Panc1 (cell line): ENCODE measurements around the gene ESAM. TPM values are rescaled to one million over a fixed set of nuclear protein-coding genes. Genes with fewer than 3 reads are reported as not detected.
A peak's percentile ranks its signal among the peaks of the same experiment; 100 is the strongest.

Source experiments
- ATAC-seq: fragments of 200-7000 bp; cut with Tn5 transposase; 2 replicates; pipeline ENCODE4 v1.9.1; 2020; ENCODE audit warnings: mild to moderate bottlenecking, moderate library complexity
- Bru-seq: library from RNA; stranded (reverse); fragments of 400-500 nt; gene quantifications from one replicate; lab custom pipeline; 2021; lab: Mats Ljungman, UMichigan
- BruChase-seq, 2 experiments: library from RNA; stranded (reverse); fragments of 400-500 nt; gene quantifications; one replicate each; lab custom pipeline; 2021; lab: Mats Ljungman, UMichigan
- BruUV-seq: library from RNA; stranded (reverse); fragments of 400-500 nt; replicated peaks from 2 replicates; lab custom pipeline; 2021; lab: Mats Ljungman, UMichigan
- CTCF ChIA-PET: fragments of 300-600 bp; sonication (Branson Sonifier 250); formaldehyde crosslinking; loops from one replicate; lab custom pipeline; 2022; ENCODE audit warnings: antibody characterized with exemption; lab: Charles Lee
- POLR2A ChIA-PET: fragments of 300-600 bp; sonication (Branson Sonifier 250); formaldehyde crosslinking; loops from one replicate; lab custom pipeline; 2022; ENCODE audit warnings: antibody characterized with exemption; lab: Charles Lee
- DNase-seq: peaks from one replicate; pipeline ENCODE4 v3.0.0-alpha.2; 2010; ENCODE audit warnings: low read depth, low spot score
- H3K27ac ChIP-seq: 2 replicates; pipeline ENCODE4 v1.5.1; 2011; ENCODE audit warnings: mild to moderate bottlenecking, low read length, inconsistent platforms
- H3K27me3 ChIP-seq: fragments of 200-500 bp; sonication (Bioruptor generic); 2 replicates; pipeline ENCODE4 v1.6.0; 2014; ENCODE audit warnings: low read length, inconsistent platforms; ENCODE audit not compliant: control insufficient read depth, insufficient read depth
- H3K36me3 ChIP-seq: fragments of 200-500 bp; sonication (Bioruptor generic); 2 replicates; pipeline ENCODE4 v1.5.1; 2014; ENCODE audit warnings: inconsistent platforms, mild to moderate bottlenecking, low read length, moderate library complexity; ENCODE audit not compliant: control insufficient read depth, insufficient read depth
- H3K4me1 ChIP-seq: 2 replicates; pipeline ENCODE4 v1.5.1; 2011; ENCODE audit warnings: inconsistent platforms, mild to moderate bottlenecking, low read length, moderate library complexity; ENCODE audit not compliant: control insufficient read depth, insufficient read depth
- H3K4me3 ChIP-seq, 2 experiments: 2 replicates each; pipeline ENCODE4 v1.5.1; 2011 to 2012; ENCODE audit warnings: low read depth in 2 of 2, low read length in 2 of 2, mild to moderate bottlenecking in 2 of 2, inconsistent platforms in 1 of 2, moderate library complexity in 1 of 2
- H3K9me3 ChIP-seq: fragments of 200-500 bp; sonication (Bioruptor generic); 2 replicates; pipeline ENCODE4 v1.5.1; 2014; ENCODE audit warnings: low read depth, mild to moderate bottlenecking, inconsistent platforms, low read length, moderate library complexity; ENCODE audit not compliant: control insufficient read depth, insufficient read depth
- CTCF ChIP-seq: fragments of 450-650 bp; IDR thresholded peaks from 2 replicates; pipeline ENCODE4 v1.5.1; 2017; ENCODE audit warnings: mild to moderate bottlenecking
- POLR2AphosphoS5 ChIP-seq: IDR thresholded peaks from 2 replicates; pipeline ENCODE4 v1.6.1; 2012; ENCODE audit warnings: mild to moderate bottlenecking, low read depth, low read length, moderate library complexity
- REST ChIP-seq, 2 experiments: IDR thresholded peaks; 2 replicates each; pipeline ENCODE4 v1.6.1; 2011 to 2012; ENCODE audit warnings: low read depth in 2 of 2, control low read depth in 1 of 2, low read length in 1 of 2, mild to moderate bottlenecking in 1 of 2, moderate library complexity in 1 of 2; ENCODE audit not compliant: insufficient read depth in 1 of 2
- SIN3A ChIP-seq: IDR thresholded peaks from 2 replicates; pipeline ENCODE4 v1.6.1; 2012; ENCODE audit warnings: low read depth, mild to moderate bottlenecking, low read length, moderate library complexity, borderline replicate concordance; ENCODE audit not compliant: insufficient read depth
- TCF7L2 ChIP-seq: IDR thresholded peaks from 2 replicates; pipeline ENCODE4 v1.6.1; 2011; ENCODE audit warnings: mild to moderate bottlenecking, low read depth, low read length, inconsistent platforms
- in situ Hi-C: cut with HindIII; loops from 2 replicates; pipeline ENCODE4 v1.10.0; 2016; ENCODE audit warnings: low sequenced_read_pairs, low pct_unique_long_range_greater_than_20kb
- intact Hi-C: fragments of 100-400 bp; cut with micrococcal nuclease; formaldehyde crosslinking; loops from one replicate; pipeline ENCODE4 v1.10.0; 2022; ENCODE audit not compliant: unreplicated experiment
- long read RNA-seq: library from polyadenylated mRNA; unstranded; transcript quantifications from one replicate; pipeline ENCODE4 v2.0.0, GENCODE V29; 2021; ENCODE audit not compliant: unreplicated experiment
- polyA plus RNA-seq: library from polyadenylated mRNA; unstranded; fragments of >200 nt; gene quantifications from one replicate; pipeline ENCODE4 v1.2.1, GENCODE V29; 2012; ENCODE audit warnings: missing spikeins; ENCODE audit not compliant: insufficient read length
- total RNA-seq: library from RNA; stranded (reverse); gene quantifications from one replicate; pipeline ENCODE4 v1.2.1, GENCODE V29; 2021; ENCODE audit not compliant: unreplicated experiment

ESAM gene
- total RNA-seq: 1.6 TPM
- 1.2 TPM for polyA plus RNA-seq
- percentile 38 among the genes with signal in this experiment for Bru-seq, nascent RNA
- percentile 55 among the genes with signal in this experiment for BruChase-seq, experiment 1, labeled RNA remaining after a 2-hour chase
- percentile 51 among the genes with signal in this experiment for BruChase-seq, experiment 2, labeled RNA remaining after a 6-hour chase
- long read RNA-seq, partial matches to known transcripts: 0 of 2 reads
- long read RNA-seq, other reads (novel, unspliced or antisense): 0 of 2 reads

DNA sequence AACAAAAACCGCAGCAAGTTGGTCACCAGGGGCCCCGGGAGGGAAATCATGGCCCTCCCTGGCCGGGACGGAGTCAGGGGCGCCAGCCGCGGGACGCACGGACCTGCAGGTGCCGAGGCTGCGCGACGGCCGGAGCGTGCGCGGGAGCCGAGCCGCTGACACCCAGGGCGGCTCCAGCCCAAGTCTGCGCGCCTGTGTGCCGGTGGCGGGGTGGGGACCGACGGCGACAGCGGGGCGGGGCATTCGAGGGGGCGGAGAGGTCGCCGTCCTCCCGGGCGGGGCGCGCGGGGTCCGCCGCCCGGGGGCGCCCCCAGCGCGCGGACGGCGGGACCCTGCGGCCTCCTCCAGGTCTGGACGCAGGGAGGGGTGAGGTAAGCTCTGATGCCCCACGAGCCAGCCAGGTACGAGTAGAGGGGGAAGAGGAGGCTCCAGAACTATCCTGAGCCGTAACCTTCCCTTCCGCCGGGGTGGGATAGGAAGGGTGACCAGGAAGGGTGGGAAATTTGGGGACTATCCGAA lies at the start of gene ESAM:
ESAM (minus strand) TSS at position 186 of the 519 bp plus-strand sequence; CDS start at position 50, 136 bp downstream.
- peak; percentile 6; the same call in 1 of the 2 replicates for TF ChIP-seq CTCF
- no peak for TF ChIP-seq REST (IDR thresholded peaks at IDR 0.05; ENCODE audit: insufficient read depth in 1 of 2, low read depth in 2 of 2, low read length in 1 of 2)
- BruUV-seq: no TSS peak
- peak; percentile 78 for ATAC-seq
- Histone ChIP-seq H3K27me3 (no peaks in the 10 kb centered on the region), H3K4me3 (peak within 1 kb of the TSS; percentile 59 to 88), H3K9me3 (no peaks in the 10 kb centered on the region), H3K27ac (peak within 1 kb of the TSS; percentile 37), H3K4me1 (peaks cover 7% of the 10 kb centered on the region; the same call in 1 of the 2 replicates), H3K36me3 (peaks cover 2% of the 10 kb centered on the region)
- ChIA-PET POLR2A (no interaction called here), CTCF (interaction anchor here (0.6 to 1.3 kb wide), 5 partner anchors 22 to 100 kb away, joined by 3 to 7 read pairs (median 4); partner anchors contain the start of gene NRGN)
- intact Hi-C loops: loop anchor here (2.0 to 5.0 kb wide), 2 partner anchors 35 to 75 kb away; no protein-coding TSS in a partner anchor
- in situ Hi-C loops: no loop called here
- DNase-seq: no peak

DNA sequence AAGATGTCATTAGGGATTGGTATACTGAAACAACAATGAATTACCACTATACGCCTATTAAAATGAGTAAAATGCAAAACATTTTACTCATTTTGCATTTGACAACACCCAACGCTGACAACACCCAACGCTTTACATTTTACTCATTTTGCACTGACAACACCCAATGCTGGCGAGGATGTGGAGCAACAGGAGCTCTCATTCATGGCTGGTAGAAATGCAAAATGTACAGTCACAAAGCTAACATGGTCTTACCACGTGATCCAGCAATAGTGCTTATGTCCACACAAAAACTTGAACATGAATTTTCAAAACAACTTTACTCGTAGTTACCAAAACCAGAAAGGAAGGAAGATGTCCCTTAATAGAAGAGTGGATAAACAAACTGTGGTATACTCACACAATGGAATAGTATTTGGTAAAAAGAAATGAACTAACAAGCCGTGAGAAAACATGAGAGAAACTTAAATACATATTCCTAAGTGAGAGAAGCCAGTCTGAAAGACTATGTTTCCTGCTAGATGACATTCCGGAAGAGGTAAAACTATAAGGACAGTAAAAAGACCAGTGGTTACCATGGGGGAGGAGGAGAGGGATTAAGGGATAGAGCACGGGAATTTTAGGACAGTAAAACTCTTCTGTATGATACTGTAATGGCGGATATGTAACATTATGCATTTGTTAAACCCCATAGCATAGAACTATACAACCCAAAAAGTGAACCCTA lies 49.5 kb upstream of the ESAM start:
- ChIA-PET POLR2A (no interaction called here), CTCF (no interaction called here)
- no peaks in the 10 kb centered on the region for H3K4me1 ChIP-seq
- no peaks in the 10 kb centered on the region for H3K36me3 ChIP-seq
- no peak overlapping the region for H3K27ac ChIP-seq
- intact Hi-C loops (no loop called here), in situ Hi-C loops (no loop called here)
- no peak overlapping the region for H3K4me3 ChIP-seq
- ATAC-seq (no peak), DNase-seq (no peak)
- H3K9me3 ChIP-seq: no peaks in the 10 kb centered on the region
- no peak for TF ChIP-seq REST (IDR thresholded peaks at IDR 0.05; ENCODE audit: insufficient read depth in 1 of 2, low read depth in 2 of 2, low read length in 1 of 2)
- TF ChIP-seq SIN3A: no peak
- no peak for TF ChIP-seq CTCF
- no peak for TF ChIP-seq TCF7L2
- TF ChIP-seq POLR2AphosphoS5: no peak
- BruUV-seq: no TSS peak
- peaks cover 7% of the 10 kb centered on the region; the same call in 1 of the 2 replicates for H3K27me3 ChIP-seq
